Jurkat, Clone E6-1 (cell line): Measurements from ENCODE around the gene ADAM12.

Experiments
- DNase-seq: peaks from one replicate; pipeline ENCODE4 v3.0.0-alpha.2; 2011; ENCODE audit warnings: low read depth, low spot score
- H3K4me3 ChIP-seq: 2 replicates; pipeline ENCODE4 v1.5.1; 2011; ENCODE audit warnings: mild to moderate bottlenecking, low read length, control low read depth, moderate library complexity

The ADAM12 gene

GRCh38 chr10:126407831-126408230 lies 19.6 kb upstream of the ADAM12 start:
- no peak for DNase-seq
- H3K4me3 ChIP-seq: no peak overlapping the region

GRCh38 chr10:126405239-126405775 lies 17.0 kb upstream of the ADAM12 start:
- no peak for DNase-seq
- H3K4me3 ChIP-seq: no peak overlapping the region

- no peak overlapping the region for H3K4me3 ChIP-seq
- DNase-seq: no peak
These were observed 14.7 kb upstream of the ADAM12 start for GRCh38 chr10:126402721-126403695.

- no peak overlapping the region for H3K4me3 ChIP-seq
- DNase-seq: no peak
These were observed 12.4 kb upstream of the ADAM12 start for GRCh38 chr10:126400641-126401040.

GRCh38 chr10:126398924-126399323 lies 10.6 kb upstream of the ADAM12 start:
- DNase-seq: no peak
- no peak overlapping the region for H3K4me3 ChIP-seq

- H3K4me3 ChIP-seq: no peak overlapping the region
- no peak for DNase-seq
These were observed 10.1 kb upstream of the ADAM12 start for GRCh38 chr10:126398383-126398743.

GRCh38 chr10:126397640-126398382 lies 9.5 kb upstream of the ADAM12 start:
- no peak for DNase-seq
- H3K4me3 ChIP-seq: no peak overlapping the region

GRCh38 chr10:126397156-126397555 lies 8.9 kb upstream of the ADAM12 start:
- H3K4me3 ChIP-seq: no peak overlapping the region
- no peak for DNase-seq

GRCh38 chr10:126394948-126395347 lies 6.7 kb upstream of the ADAM12 start:
- no peak for DNase-seq
- no peak overlapping the region for H3K4me3 ChIP-seq

- peak; percentile 71 for DNase-seq
These were observed 4.8 kb upstream of the ADAM12 start for GRCh38 chr10:126393076-126393475.

GRCh38 chr10:126392469-126392868 lies 4.2 kb upstream of the ADAM12 start:
- DNase-seq: no peak
- no peak overlapping the region for H3K4me3 ChIP-seq

More at GRCh38 chr10:126393076-126393475, 4.8 kb upstream of the ADAM12 start:
- no peak overlapping the region for H3K4me3 ChIP-seq

GRCh38 chr10:126392068-126392467 lies 3.8 kb upstream of the ADAM12 start:
- no peak for DNase-seq
- no peak overlapping the region for H3K4me3 ChIP-seq

GRCh38 chr10:126391192-126391885 lies 3.1 kb upstream of the ADAM12 start:
- H3K4me3 ChIP-seq: no peak overlapping the region
- no peak for DNase-seq

GRCh38 chr10:126390324-126390723 lies 2.0 kb upstream of the ADAM12 start:
- H3K4me3 ChIP-seq: no peak overlapping the region
- DNase-seq: no peak

- DNase-seq: no peak
- no peak overlapping the region for H3K4me3 ChIP-seq
These were observed 996 bp downstream of the ADAM12 start for GRCh38 chr10:126387041-126387921.

- DNase-seq: no peak
- H3K4me3 ChIP-seq: no peak overlapping the region
These were observed 3.9 kb downstream of the ADAM12 start for GRCh38 chr10:126384269-126384873.

GRCh38 chr10:126380352-126381076 lies 7.8 kb downstream of the ADAM12 start:
- DNase-seq: no peak
- no peak overlapping the region for H3K4me3 ChIP-seq
